HL-60 (cell line): ENCODE measurements around the gene PARD3.

Source experiments
- DNase-seq, 2 experiments: peaks; one replicate each; pipeline ENCODE4 v3.0.0-alpha.2; 2010 to 2020; ENCODE audit warnings: low read depth in 1 of 2, low spot score in 1 of 2
- H3K27ac ChIP-seq: fragments of 250-450 bp; sonication (Bioruptor Pico); replicated peaks from 2 replicates; pipeline ENCODE4 v1.5.1; 2020; ENCODE audit warnings: mild to moderate bottlenecking, moderate library complexity
- H3K27me3 ChIP-seq: fragments of 250-450 bp; sonication (Bioruptor Pico); 2 replicates; pipeline ENCODE4 v1.5.1; 2021; ENCODE audit warnings: mild to moderate bottlenecking, moderate library complexity; ENCODE audit not compliant: insufficient read depth, poor library complexity, severe bottlenecking
- H3K4me3 ChIP-seq: replicated peaks from 2 replicates; pipeline ENCODE4 v1.5.1; 2011; ENCODE audit warnings: mild to moderate bottlenecking, control low read depth, low read length; ENCODE audit not compliant: insufficient read depth
- CTCF ChIP-seq: IDR thresholded peaks from one replicate; pipeline ENCODE4 v1.5.1; 2011; ENCODE audit warnings: low read length, control low read depth, inconsistent platforms; ENCODE audit not compliant: insufficient read depth
- GABPA ChIP-seq: IDR thresholded peaks from 2 replicates; pipeline ENCODE4 v1.6.1; 2012; ENCODE audit warnings: low read depth
- POLR2AphosphoS5 ChIP-seq: IDR thresholded peaks from 2 replicates; pipeline ENCODE4 v1.6.1; 2012; ENCODE audit warnings: low read depth
- REST ChIP-seq: IDR thresholded peaks from 2 replicates; pipeline ENCODE4 v1.6.1; 2012; ENCODE audit warnings: low read depth; ENCODE audit not compliant: insufficient replicate concordance
- SPI1 ChIP-seq: IDR thresholded peaks from 2 replicates; pipeline ENCODE4 v1.6.1; 2012; ENCODE audit warnings: low read depth, mild to moderate bottlenecking, borderline replicate concordance

The PARD3 gene

GRCh38 chr10:34341473-34341872 is 473.6 kb downstream of the PARD3 start:
- no peak overlapping the region for H3K4me3 ChIP-seq
- H3K27ac ChIP-seq = no peak overlapping the region
- TF ChIP-seq POLR2AphosphoS5 (no peak), REST (no peak)
- no peaks in the 10 kb centered on the region for H3K27me3 ChIP-seq
- no peak for DNase-seq

- no peak for DNase-seq
- TF ChIP-seq REST (no peak), SPI1 (no peak), CTCF (no peak), GABPA (no peak), POLR2AphosphoS5 (no peak)
- no peak overlapping the region for H3K27ac ChIP-seq
- no peaks in the 10 kb centered on the region for H3K27me3 ChIP-seq
- no peak overlapping the region for H3K4me3 ChIP-seq
Observed at GRCh38 chr10:34340934-34341333, 474.2 kb downstream of the PARD3 start.

GRCh38 chr10:34339816-34340553 is 475.1 kb downstream of the PARD3 start:
- no peaks in the 10 kb centered on the region for H3K27me3 ChIP-seq
- TF ChIP-seq POLR2AphosphoS5 (no peak), GABPA (no peak), SPI1 (no peak), REST (no peak), CTCF (no peak)
- DNase-seq = no peak
- H3K27ac ChIP-seq = no peak overlapping the region
- no peak overlapping the region for H3K4me3 ChIP-seq
